Epithelial cell of prostate (primary cell): ENCODE measurements around the gene LRP2BP.
"Not testable (repeated sequence)": the region's sequence is repeated elsewhere in the genome, so short reads cannot be mapped to it uniquely, and the experiment has no call there.

Experiments
- DNase-seq: peaks from one replicate; pipeline ENCODE4 v3.0.0-alpha.2; 2011; ENCODE audit warnings: low read depth, low spot score
- H3K27ac ChIP-seq: fragments of 450-650 bp; 2 replicates; pipeline ENCODE4 v1.5.1; 2017; ENCODE audit warnings: mild to moderate bottlenecking

The LRP2BP gene

DNA sequence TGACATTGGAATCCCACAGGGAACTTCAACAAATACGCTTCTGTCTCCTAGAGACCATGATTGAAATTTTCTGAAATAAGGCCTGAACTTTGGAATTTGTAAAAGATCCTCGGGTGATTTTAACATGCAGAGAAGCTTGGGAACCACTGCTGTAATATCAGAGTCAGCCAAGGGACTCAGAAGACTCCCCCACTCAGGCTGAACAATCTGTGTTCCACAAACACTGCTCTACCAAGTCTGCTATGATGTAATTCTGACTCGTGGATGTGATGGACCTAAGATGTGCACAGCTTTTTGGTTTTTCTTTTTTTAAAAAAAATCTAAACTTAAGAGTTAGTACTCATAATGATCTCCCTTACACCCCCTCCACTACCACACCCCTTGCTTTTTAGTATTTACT is 26.0 kb downstream of the LRP2BP start:
- no peak for DNase-seq
- no peak overlapping the region for H3K27ac ChIP-seq

GRCh38 chr4:185364886-185365285 is 30.8 kb downstream of the LRP2BP start:
- no peak for DNase-seq
- no peak overlapping the region for H3K27ac ChIP-seq

DNA sequence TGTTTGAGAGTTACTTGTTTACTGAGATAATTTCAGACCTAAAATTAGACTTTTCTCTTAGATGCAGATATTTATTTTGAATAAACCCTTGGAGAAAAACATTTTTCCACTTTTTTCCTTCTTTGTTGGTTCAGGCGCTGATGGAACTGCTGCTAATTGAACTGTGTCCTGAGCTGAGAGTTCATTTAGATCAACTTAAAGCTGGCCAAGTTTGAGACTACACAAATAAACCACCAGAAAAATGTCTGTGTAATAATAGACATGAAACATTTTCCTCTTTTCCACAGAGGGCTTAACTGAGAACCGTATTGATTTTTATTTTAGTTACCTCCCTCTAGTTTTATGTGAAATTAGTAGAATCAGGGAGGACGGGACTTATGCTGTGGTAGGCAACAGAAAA is 32.5 kb downstream of the LRP2BP start:
- DNase-seq: no peak
- H3K27ac ChIP-seq: no peak overlapping the region

- H3K27ac ChIP-seq, DNase-seq: not testable (repeated sequence)
Observed at GRCh38 chr4:185362570-185362969, 33.2 kb downstream of the LRP2BP start.

GRCh38 chr4:185361872-185362271 is 33.9 kb downstream of the LRP2BP start:
- DNase-seq: no peak

DNA sequence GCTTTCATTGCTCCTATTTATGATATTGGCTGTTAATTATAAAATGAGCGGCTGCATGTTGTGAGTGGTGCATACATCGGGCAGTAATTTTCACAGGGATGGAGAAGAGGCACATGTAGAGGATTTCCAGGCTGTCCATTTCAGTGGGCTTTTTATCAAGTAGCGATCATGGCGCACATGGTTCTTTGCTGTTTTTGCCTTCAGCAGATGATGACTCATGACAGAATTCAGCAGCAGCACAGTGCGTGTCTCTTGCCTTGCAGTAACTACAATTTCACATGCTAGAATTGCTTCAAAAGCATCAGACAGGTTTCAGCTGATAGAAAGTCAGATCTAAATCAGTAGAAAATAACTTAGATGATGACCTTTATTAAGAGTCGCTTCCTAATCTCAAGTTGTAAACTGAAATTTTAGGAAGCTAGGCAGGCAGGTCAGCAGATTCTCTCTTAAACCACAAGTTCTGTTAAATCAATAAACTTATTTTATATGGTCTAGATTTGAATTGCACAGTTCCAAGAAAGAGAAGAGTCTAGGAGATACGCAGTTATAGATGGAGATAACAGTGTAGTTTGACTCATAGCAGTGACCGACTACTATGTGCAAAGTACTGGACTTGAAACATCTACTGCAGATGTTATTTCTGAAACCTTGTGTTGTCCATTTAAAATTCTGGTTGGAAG is 35.8 kb downstream of the LRP2BP start:
- DNase-seq: no peak
- H3K27ac ChIP-seq: no peak overlapping the region

More at GRCh38 chr4:185361872-185362271, 33.9 kb downstream of the LRP2BP start:
- H3K27ac ChIP-seq: no peak overlapping the region

DNA sequence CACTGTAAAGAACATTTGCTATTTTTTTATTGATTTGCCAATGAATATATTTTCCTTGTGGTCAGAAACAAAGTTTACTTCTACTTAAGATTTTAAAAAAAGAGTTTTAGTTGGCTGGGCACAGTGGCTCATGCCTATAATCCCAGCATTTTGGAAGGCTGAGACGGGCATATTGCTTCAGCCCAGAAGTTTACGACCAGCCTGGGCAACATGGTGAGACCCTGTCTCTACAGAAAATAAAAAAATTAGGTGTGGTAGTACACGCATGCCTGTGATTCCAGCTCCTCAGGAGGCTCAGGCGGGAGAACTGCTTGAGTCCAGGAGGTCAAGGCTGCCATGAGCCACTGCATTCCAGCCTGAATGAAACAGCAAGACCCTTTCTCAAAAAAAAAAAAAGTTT is 36.8 kb downstream of the LRP2BP start:
- no peak overlapping the region for H3K27ac ChIP-seq
- DNase-seq: no peak

DNA sequence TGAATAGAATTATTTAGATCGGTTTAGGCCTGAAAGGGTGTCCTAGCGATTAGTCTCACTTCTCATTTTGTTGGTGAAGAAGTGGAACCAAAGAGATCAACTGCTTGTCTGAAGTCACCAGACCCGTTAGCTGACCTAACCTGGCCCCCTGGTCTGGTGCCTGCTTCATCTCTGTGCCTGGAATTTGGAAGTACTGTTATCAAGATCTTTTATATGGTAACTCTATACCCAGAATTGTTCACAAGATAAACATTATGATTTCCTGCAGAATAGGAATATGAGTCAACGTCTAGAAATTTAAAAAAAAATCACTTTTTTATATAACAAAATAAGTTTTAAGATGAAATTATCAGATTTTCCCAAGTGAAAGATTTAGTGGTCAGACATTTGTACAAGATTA is 37.2 kb downstream of the LRP2BP start:
- H3K27ac ChIP-seq: no peak overlapping the region
- DNase-seq: no peak

DNA sequence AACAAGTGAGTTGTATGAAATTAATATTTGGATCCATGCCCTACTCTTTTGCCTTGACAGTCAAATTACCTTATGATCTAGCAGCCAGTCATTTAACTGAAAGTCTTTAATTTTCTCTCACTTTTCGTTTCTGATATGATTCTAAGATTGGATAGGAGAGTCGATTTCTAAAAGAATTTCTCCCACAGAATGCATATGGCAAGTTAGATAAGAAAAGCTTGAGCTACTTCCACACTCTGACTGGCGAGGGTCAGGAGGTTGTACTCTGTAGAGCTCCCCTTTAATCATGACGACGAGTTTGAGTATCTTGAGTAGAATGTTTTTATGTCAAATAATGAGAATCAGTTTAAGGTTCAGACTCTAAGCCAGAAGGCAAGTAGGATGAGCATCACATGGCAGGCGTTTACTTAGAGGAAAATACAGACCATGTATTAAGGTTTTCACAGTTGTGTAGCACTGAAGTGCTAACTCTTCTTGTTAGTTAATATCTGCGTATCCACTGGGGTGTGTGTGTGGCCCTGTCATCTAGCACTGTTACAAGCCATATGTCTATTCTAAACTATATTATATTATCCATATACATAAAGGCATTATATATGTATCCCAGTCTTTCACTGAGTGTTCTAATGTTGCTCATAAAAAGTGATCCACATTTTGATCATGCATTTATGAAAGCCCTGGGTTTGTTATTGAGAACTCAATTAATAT is 37.8 kb downstream of the LRP2BP start:
- no peak for DNase-seq
- H3K27ac ChIP-seq: no peak overlapping the region

DNA sequence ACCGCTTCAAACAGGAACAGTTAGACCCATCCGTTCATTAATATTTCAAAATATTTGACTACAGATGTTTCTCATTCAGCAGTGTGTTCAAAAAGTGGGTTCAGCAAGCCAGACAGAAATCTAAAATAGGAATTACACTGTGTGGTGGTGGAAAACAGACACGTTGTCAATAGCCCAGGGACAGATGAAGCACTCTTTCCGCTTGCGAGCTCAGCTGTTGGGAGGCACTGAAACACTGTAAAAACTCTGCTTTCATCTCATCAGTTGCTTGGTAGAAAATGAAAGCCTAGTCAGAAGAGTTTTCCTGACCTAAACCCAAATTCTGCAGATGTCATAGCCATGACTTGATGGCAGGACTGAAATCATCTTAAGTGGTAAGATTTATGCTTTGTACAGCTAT is 38.5 kb downstream of the LRP2BP start:
- no peak for DNase-seq
- no peak overlapping the region for H3K27ac ChIP-seq

DNA sequence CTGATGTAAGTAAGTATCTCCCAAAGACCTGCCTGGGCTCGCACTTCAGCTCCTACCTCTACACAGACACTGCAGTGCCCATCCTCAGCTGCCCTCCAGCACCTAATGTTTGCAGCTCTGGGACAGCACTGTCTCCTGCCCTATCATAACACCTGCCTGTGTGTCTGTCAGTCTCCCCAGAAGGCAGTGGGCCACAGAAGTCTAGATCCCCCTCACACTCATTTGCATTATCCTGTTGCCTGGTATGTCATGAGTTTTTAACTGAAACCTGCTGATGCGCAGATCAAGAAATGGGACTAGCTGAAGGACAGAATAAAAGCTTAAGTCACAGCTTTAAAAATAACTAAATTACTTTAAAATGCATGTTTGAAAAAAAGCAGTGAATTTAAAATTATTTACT is 43.0 kb downstream of the LRP2BP start:
- no peak for DNase-seq
- no peak overlapping the region for H3K27ac ChIP-seq

DNA sequence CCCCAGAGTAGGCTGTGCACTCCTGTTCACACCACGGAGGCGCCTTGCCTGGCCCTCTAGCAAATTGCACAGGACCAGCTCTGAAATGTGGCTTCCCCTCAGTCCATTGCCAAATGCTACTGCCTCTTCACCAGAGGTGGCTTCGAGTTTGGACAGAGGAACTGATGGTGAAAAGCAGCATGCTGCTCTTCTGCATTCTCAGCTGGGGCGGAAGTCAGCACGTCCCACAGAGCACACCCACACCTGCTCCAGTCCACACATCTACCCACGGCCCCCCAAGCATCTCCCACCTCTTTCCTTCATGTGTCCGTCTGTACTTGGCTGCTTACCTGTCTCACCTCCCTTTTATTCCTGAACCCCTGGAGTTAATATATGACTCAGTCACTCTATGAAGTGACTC is 43.5 kb downstream of the LRP2BP start:
- DNase-seq: no peak
- no peak overlapping the region for H3K27ac ChIP-seq

DNA sequence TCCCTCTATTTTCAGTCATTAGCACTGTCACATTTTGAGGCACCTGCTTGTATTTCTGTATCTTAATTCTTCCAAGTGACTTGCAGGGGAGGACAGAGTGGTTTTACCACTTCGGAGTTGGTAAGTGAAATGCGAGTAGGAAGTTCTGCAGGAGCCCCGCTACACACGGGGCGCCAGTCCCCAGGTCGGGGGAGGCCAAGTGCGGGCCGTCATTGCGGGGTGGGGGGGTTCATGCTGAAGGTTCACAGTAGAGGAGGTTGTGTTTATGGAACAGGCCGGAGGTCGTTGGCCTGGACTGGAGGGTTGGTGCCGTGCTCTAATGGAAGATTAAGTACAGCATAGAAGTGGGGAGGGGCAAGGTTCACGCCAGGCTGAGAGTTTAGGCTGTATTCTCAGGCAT is 44.0 kb downstream of the LRP2BP start:
- DNase-seq: no peak
- no peak overlapping the region for H3K27ac ChIP-seq

DNA sequence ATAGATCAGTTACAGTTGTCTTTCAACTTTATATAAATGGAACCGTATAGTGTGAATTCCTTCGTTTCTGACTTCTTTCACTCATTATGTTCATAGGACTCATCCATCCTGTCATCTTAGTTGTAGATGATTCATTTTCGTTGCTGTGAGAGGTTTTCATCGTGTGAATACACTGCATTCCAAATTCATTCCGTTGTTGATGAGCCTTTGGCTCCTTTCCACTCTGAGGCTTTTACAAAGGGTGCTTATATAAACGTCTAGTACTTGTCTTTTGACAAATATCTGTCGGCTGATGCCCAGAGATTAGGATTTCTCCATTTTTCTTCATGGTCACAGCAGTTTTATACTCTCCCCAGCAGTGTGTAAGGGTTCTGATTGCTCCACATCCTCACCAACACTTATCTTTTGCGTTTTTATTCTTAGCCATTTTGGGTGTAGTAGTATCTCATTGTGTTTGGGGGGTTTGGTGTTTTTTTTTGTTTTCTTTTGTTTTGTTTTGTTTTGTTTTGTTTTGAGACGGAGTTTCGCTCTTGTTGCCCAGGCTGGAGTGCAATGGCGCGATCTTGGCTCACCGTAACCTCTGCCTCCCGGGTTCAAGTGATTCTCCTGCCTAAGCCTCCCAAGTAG is 48.6 kb downstream of the LRP2BP start:
- no peak overlapping the region for H3K27ac ChIP-seq
- DNase-seq: no peak

- DNase-seq: no peak
- no peak overlapping the region for H3K27ac ChIP-seq
Observed at GRCh38 chr4:185344743-185345538, 50.8 kb downstream of the LRP2BP start.

- DNase-seq: no peak
- H3K27ac ChIP-seq: no peak overlapping the region
Observed at GRCh38 chr4:185343726-185344581, 51.8 kb downstream of the LRP2BP start.

DNA sequence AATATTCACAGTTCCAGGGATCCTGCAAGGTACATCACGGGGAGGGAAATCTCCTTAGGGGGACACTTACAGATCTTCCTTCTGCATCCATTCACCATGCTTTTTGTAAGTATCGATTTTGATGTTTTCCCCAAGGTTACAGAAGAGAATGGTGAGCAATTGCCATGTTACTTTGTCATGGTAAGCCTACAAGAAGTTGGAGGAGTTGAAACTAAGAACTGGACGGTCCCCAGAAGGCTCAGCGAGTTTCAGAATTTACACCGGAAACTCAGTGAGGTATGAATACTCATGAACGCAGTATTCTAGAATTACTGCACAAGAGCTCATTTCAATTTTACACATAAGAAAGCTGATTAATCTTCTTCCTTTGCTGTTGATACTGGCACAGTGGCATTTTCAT is 53.9 kb downstream of the LRP2BP start:
- DNase-seq: no peak
- no peak overlapping the region for H3K27ac ChIP-seq

- no peak for DNase-seq
- H3K27ac ChIP-seq: no peak overlapping the region
Observed at GRCh38 chr4:185341377-185341776, 54.3 kb downstream of the LRP2BP start.

GRCh38 chr4:185339941-185340340 is 55.8 kb downstream of the LRP2BP start:
- DNase-seq: no peak
- no peak overlapping the region for H3K27ac ChIP-seq

DNA sequence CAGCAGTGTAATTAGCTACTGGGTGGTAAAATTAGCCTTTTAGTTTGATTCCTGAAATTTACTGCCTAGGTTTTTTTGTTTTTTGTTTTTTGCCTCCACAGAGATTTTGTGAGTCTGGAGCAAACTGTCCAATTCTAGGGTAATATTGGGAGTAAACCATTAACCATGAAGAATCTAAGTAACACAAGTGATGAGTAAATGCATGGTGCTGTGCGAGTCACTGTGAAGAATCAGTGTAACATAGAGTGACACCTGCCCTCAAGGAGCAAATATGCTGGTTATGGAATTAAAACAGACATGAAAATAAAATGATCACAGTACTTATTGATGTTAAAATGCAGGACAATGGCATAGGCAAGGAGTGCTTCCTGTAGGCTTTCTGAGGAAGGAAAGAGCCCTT is 60.1 kb downstream of the LRP2BP start:
- H3K27ac ChIP-seq: no peak overlapping the region
- no peak for DNase-seq
